Stimulated activated CD4-positive, alpha-beta T cell treated with anti-CD3 and anti-CD28 coated beads, TNF-alpha, amount 100 ng/mL, for 48 hours (primary cell): ENCODE results near the gene SUB1.
"Not testable (repeated sequence)": the region's sequence is repeated elsewhere in the genome, so short reads cannot be mapped to it uniquely, and the experiment has no call there.

Experiments
- DNase-seq, 3 donors: peaks; one replicate each; pipeline ENCODE4 v3.0.0-alpha.2; 2020; ENCODE audit warnings: low read depth in 3 of 3

The SUB1 gene

GRCh38 chr5:32585446-32586275, at the start of gene SUB1:
Gene SUB1, plus strand, starts transcription at chr5:32585557. Its CDS starts 2,956 bp downstream, at chr5:32588513.
- DNase-seq: peak; percentile 87 to 90 (median 88)

GRCh38 chr5:32536246-32536645, 49.1 kb upstream of the SUB1 start:
- DNase-seq: no peak

DNA sequence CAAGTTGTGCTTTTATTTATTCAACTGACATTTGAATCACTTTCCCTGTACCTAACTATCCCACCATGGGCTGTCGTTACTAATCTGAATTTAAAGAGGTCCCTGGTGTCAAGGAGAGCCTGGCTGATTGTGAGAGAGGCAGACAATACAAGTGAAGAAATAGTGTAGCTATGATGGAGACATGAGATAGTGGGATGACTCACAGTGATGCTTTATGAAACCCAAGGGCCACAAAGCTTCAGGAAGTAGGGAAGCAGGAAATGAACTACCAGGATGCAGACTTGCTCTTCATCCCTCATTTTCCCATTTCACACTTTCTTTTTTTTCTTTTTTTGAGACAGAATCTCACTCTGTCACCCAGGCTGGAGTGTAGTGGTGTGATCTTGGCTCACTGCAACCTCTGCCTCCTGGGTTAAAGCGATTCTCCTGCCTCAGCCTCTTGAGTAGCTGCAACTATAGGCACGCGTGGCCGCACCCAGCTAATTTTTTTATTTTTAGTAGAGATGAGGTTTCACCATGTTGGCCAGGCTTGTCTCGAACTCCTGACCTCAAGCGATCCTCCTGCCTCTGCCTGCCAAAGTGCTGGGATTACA, 47.8 kb upstream of the SUB1 start:
- not testable (repeated sequence) for DNase-seq

GRCh38 chr5:32538031-32538547, 47.3 kb upstream of the SUB1 start:
- peak in 2 of 3 donors; percentile 38 to 39 for DNase-seq

DNA sequence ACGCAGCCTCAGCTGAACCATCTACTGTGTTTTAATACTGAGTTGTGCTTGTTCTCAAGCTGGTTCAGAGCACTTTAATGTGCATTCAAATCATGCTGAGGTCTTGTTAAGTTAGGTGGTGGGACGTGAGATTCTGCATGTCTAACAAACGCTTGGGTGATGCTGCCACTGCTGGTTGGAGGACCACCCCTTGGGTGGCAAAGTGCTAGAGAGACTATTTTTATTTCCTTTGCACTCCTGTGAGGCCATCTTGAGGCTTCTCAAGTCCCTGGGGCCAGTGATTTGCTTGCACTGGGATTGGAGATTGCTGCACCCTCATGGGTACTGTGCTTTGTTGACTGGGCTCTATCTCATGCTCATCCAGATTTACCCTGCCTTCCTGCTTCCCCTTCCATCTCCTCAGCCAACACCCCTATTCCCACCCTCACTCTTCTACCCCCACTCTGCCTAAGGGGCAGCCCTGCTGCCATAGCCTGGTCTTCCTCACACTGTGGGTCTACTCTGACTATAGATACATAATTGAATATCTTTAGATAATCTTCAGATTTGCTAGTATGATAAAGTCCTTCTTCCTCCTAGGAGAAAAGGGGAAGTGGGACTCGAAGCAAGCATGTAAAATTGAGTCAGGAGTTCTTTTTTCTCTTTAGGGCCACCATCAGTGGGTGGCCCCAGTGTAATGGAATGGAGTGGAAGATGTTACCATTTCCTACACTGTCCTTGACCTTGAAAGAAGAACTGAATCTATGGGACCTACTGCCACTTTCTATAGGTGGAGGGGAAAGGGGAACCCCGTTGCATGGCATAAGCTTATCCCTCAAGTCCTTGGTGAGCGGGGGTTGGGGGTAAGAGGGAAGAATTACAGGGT, 45.1 kb upstream of the SUB1 start:
- no peak for DNase-seq

DNA sequence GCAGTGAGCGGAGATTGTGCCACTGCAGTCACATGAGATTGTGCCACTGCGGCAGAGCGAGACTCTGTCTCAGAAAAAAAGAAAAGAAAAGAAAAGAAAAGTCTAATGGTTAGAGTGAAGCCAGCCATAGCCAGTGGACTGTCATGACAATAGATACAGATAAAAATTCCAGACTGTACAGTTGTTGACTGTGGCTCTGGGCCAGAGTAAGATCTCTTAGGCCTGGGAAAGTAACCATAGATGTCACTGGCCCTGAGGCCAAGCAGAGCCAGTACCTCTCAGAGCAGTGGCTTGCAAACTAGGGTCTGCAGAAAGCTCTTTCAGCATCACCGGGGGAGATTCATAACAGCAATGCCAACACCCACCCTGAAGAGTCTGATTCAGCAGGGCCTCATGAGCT, 44.1 kb upstream of the SUB1 start:
- DNase-seq: no peak

- DNase-seq: peak in 1 of 3 donors; percentile 27
Measured at GRCh38 chr5:32542216-32543059, 42.9 kb upstream of the SUB1 start.

DNA sequence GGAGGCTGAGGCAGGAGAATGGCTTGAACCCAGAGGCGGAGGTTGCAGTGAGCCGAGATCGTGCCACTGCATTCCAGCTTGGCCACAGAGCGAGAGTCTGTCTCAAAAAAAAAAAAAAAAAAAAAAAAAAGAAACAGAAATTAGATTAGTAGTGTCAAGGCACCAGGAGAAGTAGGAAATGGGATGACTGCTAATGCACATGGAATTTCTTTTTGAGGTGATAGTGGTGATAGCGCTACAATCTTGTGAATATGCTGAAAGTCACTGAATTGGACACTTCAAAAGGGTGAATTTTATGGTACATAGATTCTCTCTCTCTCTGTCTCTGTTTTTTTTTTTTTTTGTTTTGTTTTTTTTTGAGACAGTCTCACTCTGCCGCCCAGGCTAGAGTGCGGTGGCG, 42.1 kb upstream of the SUB1 start:
- DNase-seq: no peak

DNA sequence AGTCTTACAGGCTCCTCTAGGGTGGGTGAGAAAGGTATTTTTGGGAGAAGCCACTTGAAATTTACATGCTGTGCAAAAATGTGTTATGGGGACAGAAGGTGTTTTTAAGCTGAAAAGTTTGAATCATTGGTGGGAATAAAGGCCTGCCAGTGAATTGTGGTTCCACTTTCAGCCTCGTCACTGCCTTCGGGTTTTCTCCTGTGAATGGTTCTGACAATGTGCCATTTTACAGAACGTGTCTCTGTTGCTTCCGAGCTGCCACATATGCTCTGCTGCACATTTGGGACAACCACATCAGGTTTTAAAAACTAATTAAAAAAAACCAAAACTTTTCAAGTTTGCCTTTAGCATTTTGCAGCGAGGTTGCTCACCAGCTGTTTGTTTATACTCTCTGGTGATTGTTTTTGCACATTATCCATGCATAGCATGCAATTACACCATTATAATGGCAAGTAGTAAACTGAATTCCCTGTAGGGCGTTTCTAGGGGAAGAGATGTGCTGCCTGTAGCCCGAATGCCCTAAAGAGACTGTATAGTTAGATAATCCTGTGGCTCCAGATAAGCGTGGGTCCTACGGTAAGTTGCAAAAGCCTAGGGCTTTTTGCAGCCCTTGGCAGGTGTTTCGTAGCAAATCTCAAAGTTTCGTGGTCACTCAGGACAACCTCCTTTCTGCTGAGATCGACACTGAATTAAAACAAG, 40.1 kb upstream of the SUB1 start:
- no peak for DNase-seq

GRCh38 chr5:32551194-32551593, 34.2 kb upstream of the SUB1 start:
- DNase-seq: no peak

DNA sequence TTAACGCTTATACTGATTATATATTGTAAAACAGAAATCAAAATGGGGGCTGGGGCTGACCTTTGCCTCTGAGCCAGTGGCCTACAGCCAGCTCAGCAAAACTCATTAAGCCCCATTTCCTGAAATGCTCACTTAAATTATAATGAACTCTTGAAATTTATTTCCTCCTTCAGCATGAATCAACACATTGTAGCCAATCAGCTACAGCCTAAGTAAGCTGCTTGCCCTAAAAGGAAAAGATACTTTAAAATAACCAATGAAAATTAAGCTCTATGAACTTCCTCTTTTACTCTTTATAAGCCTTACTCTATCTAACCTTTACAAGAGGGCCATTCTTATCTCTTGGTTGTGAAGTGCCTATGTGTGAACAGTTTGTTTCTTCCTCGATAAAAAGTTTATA, 33.5 kb upstream of the SUB1 start:
- DNase-seq: no peak

- not testable (repeated sequence) for DNase-seq
Measured at GRCh38 chr5:32552491-32552890, 32.9 kb upstream of the SUB1 start.

DNA sequence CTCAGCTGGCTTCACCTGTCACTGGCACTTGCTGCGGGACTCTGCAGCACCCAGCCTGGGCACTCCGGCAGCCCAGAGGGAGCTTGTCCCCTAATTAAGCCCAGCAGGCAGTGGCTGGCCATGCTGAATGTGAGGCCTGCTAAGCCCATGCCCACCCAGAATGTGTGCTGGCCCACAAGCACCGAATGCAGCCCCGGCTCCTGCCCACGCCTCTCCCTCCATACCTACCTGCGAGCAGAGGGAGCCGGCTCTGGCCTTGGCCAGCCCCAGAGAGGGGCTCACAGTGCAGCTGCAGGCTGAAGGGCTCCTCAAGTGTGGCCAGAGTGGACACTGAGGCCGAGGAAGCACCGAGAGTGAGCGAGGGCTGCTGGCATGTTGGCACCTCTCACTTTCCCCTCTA, 32.4 kb upstream of the SUB1 start:
- DNase-seq: no peak

DNA sequence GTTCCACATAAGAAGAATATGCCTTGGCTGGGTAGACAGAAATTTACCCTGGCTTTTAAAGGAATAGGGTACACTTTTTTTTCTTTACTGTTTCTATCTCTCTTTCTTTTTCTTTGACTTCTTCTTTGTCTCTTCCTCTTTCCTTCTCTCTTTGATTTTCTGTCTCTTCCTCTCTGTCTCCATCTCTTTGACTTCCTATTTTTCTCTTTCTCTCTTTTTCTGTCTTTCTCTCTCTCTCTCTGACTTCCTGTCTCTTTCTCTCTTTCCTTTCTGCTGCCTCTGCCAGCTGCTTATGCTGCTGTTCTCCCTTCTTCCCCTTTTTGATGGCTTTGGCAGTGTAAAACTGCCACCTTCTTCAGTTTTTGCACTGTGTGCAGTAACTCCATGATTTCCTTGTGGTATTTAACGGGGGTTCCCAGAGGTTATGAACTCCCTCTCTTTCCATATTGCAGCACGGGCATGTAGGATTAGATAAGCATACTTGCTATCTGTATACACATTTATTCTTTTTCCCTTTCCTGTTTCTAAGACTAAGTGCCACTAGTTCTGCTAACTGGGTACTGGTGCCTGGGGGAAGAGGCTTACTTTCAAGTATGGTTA, 31.1 kb upstream of the SUB1 start:
- DNase-seq: not testable (repeated sequence)

DNA sequence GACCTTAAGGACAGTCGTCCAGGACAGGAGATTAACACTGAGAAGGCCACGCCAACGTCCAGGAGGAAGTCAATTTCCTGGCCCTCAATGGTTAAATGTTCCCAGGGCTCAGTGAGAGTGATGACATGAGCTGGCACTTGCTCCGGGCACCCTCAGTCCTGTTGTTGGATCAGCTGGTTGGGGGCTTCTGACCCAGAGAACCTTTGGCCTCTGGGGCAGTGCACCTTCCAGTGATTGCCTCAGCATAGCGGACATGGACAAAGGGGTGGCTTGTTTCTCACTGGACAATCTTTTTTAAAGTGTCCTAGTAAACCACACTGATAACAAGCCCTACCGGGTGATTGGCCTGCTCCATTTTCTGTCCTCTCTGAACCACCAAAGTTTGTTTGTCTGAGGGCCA, 28.8 kb upstream of the SUB1 start:
- DNase-seq: not testable (repeated sequence)

GRCh38 chr5:32559411-32559810, 25.9 kb upstream of the SUB1 start:
- no peak for DNase-seq

GRCh38 chr5:32559921-32560320, 25.4 kb upstream of the SUB1 start:
- DNase-seq: no peak

- no peak for DNase-seq
Measured at GRCh38 chr5:32562056-32562455, 23.3 kb upstream of the SUB1 start.

DNA sequence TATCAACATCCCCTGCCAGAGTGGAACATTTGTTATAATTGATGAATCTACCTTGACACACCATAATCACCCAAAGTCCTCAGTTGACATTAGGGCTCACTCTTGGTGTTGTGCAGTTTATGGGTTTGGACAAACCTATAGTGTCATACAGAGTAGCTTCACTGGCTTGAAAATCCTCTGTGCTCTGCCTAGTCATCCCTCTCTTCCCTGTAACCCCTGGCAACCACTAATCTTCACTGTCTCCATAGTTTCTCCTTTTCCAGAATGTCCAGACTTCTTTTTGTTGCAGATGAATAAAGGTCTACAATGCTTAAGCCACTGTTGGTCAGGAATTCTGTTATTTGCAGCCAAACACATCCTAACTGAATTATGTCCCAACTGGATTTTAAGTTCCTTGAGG, 22.5 kb upstream of the SUB1 start:
- no peak for DNase-seq

DNA sequence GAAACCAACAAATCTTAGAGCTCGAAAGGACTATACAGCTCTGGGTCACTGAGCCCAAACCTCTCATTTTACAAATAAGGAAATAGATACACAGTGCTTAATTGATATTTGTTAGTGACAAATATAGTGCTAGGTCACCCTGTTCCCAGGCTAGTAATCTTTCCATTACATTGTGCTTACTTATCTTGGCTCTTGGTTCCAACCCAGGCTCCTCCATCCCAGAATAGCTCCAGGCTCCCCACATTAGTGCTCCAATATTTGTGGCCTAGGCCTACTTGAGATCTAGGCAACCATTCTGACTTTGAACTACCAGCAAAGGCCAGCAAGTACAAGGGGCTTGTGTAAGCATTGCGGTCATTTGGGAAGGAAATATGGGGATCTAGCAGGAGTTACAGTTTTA, 21.7 kb upstream of the SUB1 start:
- no peak for DNase-seq
